NCI-H82 treated with DMSO at 0.1 percent for 48 hours (cell line): Measurements from ENCODE around the gene APP.
"Not testable (repeated sequence)": the region's sequence is repeated elsewhere in the genome, so short reads cannot be mapped to it uniquely, and the experiment has no call there.

Source experiments
- DNase-seq: peaks from one replicate; lab custom pipeline; 2025; ENCODE audit not compliant: unreplicated experiment; lab: John Stamatoyannopoulos, UW

The APP gene

DNA sequence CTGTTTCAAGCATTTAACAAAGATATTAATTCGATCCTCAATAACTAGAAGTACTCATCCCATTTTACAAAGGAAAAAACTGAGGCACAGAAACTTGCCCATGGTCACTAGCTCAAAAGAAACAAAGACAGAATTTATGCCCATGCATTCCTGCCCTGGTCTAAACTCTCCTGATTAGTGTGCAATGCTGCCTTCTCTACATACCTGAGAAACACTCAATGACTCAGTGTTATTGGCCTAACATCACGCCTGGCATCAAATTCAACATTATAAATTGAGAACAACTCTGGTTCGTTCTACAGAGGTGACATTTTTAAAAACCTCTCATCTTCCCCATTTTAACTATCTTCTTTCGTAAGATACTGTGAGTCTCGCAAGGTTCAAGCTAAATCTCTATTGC is 5.2 kb downstream of the APP start:
- DNase-seq = no peak

DNA sequence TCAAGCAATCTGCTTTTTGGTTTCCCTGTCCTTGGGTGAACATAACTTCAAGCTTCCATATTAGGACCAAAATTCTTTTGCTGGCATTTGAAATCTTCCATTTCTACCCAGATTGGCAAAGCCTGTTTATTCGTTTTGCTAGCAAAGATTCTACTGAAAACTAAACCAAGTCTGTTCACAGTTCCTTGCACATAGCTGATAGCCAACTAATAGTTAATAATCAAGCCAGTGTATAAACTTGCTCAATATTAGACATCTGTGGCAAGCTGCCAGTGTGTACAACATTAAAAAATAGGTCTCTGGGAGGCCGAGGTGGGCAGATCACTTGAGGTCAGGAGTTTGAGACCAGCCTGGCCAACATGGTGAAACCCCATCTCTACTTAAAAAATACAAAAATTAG is 6.3 kb downstream of the APP start:
- DNase-seq = no peak

DNA sequence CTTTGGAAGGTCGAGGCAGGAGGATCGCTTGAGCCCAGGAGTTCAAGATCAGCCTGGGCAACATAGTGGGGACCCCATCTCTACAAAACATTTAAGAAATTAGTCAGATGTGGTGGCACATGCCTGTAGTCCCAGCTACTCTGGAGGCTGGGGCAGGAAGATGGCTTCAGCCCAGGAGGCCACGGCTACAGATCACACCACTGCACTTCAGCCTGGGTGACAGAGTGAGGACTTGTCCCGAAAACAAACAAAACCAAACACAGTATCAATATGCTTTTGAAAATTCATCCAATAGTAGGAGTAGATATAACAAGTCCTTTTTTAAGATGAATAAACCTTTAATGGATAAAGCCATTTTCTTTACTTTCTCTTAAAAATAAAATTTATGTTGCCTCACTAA is 8.5 kb downstream of the APP start:
- no peak for DNase-seq

- DNase-seq = no peak
Measured at GRCh38 chr21:26159869-26160268, 10.7 kb downstream of the APP start.

DNA sequence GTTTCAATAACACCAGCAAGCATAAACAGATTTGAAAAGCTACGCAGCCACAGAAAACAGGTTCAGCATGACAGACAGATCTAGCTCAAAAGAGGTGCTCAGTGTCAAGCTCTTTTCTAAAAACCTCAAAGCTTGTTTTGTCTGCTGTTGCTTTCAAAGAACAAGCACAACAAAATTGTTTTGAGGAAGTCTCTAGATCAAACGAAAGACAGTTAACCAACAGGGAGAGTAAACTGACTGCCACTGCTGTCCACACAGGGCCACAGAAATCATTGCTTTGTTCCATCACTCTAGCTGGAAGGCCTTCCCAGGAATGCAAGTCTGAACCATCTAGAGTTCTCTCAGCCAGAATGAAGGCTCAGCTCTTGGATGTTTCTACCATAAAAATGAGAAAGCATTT is 12.8 kb downstream of the APP start:
- no peak for DNase-seq

DNA sequence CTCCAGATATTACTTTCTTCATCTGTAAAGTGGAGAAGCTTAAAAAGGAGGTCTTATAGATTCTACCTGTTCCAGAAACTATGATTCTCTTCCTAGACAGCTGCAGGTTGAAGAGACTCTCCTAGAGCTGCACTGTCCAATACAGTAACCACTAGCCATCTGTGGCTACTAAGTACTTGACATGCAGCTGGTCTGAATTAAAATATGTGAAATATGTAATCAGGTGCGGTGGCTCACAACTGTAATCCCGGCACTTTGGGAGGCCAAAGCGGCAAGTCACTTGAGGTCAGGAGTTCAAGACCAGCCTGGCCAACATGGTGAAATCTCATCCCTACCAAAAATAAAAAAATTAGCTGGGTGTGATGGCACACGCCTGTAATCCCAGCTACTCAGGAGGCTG is 15.8 kb downstream of the APP start:
- DNase-seq = no peak

- no peak for DNase-seq
Measured at GRCh38 chr21:26153758-26154157, 16.8 kb downstream of the APP start.

- no peak for DNase-seq
Measured at GRCh38 chr21:26148840-26149354, 21.7 kb downstream of the APP start.

DNA sequence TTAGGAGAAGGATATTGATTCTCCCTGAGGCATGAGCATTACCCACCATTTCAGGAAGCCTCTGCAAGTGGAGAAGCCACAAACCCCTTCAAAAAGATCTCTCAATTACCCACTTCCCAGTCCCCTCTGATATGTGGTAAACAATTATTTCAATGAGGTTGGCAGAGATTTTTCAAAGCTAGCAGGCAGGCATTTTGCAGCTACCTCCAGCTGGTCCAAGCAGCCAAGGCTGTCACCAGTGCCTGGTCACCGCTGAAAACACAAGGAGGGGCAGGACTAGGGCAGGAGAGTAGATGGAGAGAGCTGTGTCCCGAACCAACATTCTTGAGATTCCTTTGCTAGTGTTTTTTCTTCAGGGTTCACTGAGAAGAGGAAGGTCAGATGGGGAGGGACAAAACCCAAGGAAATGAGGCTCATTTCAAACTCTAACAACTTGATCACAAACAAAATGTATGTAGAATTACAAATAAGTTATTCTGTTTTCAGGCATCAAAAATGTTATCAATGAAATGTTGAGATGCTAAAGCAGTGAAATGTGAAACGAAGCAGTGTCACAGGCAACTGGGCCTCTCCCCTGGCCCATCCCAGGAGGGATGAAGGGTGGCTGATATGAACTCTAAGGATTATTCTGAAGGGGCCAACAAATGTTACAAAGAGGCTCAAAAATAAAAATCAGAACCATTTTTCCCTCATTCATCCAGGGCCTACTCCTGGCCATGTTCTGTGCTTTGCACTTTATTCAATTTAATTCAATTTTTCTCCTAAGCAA is 22.3 kb downstream of the APP start:
- DNase-seq = no peak

DNA sequence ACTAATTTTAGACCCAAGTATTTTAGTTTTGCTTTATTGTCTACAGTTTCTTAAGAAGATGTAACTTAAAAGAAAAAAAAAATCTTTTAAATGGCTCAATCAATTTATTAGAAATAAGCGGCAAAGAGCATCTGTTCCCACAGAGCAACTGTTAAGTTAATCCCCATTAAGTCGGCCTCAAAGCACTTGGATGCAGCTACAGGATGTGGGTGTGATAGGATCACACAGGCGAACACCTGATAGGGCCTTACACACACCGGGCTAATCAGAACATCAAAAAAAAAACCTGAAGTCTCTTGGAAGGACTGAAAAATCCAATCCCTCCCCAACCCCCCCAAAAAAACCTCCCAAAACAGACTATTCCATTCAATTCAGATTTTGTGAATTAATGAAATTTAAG is 23.0 kb downstream of the APP start:
- peak; percentile 87 for DNase-seq

GRCh38 chr21:26146681-26147080 is 23.9 kb downstream of the APP start:
- DNase-seq = no peak

DNA sequence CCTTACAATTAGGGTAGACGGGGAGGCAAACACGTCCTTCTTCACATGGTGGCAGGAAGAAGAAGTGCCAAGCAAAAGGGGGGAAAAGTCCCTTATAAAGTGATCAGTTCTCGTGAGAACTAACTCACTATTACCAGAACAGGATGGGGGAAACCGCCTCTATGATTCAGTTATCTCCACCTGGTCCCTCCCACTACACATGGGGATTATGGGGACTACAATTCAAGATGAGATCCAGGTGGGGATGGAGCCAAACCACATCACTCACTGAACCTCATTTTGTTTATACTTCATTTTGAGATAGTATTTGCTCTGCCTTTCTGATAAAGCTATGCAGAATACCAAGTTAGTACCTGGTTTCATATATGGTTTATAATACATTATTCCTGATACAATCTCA is 26.5 kb downstream of the APP start:
- DNase-seq = no peak

DNA sequence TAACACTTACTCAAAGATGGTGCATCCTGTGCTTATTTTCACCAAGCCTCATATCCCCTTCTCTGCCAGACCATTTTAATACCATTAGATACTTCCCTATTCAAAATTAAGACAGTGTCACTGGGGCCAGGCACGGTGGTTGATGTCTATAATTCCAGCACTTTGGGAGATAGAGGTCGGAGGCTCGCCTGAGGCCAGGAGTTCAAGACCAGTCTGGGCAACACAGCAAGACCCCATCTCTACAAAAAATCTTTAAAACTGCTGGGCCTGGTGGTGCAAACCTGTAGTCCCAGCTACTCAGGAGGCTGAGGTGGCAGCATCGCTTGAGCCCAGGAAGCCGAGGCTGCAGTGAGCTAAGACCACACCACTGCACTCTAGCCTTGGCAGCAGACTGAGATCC is 28.2 kb downstream of the APP start:
- no peak for DNase-seq

DNA sequence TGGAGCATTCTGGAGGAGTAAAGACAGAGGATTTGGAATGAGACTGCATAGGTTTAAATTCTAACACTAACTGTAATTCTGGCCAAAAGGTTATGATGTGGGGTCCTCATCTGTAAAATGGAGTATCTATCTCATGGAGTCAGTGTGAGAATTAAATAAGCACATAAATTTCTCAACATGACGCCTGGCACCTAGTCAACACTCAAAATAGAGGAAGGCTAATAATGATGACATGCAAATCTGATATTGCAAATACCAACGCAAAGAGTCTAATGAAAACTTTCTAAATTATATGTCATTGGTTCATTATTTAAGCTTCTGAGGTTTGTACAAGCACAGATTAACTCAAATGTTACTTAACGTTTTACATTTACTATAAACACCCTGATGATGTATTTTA is 29.6 kb downstream of the APP start:
- DNase-seq = no peak

DNA sequence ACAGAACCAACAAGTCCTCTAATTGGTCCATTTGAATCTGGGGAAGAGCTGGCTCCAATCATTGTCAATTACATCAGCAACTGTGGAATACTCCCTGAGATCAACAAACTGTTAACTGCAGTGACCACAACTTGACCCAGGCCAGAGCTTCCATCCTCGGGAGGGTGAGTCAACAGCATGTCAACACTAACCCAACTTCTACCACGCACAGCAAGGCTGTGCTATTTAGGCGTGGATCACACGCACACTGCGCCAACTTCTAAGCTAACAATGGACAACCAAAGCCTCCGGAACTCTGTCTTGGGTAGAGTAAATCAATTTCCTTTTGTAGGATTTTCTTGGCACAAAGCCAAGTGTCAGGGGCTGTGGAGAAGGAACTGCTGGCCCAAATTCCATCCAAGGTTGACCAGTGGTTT is 30.4 kb downstream of the APP start:
- no peak for DNase-seq

GRCh38 chr21:26138615-26139257 is 31.8 kb downstream of the APP start:
- DNase-seq = no peak

GRCh38 chr21:26137379-26138060 is 33.0 kb downstream of the APP start:
- no peak for DNase-seq

- no peak for DNase-seq
Measured at GRCh38 chr21:26136671-26137070, 33.9 kb downstream of the APP start.

GRCh38 chr21:26135520-26135919 is 35.0 kb downstream of the APP start:
- DNase-seq = peak; percentile 43

- no peak for DNase-seq
Measured at GRCh38 chr21:26131554-26131953, 39.0 kb downstream of the APP start.

GRCh38 chr21:26131053-26131452 is 39.5 kb downstream of the APP start:
- DNase-seq = not testable (repeated sequence)

DNA sequence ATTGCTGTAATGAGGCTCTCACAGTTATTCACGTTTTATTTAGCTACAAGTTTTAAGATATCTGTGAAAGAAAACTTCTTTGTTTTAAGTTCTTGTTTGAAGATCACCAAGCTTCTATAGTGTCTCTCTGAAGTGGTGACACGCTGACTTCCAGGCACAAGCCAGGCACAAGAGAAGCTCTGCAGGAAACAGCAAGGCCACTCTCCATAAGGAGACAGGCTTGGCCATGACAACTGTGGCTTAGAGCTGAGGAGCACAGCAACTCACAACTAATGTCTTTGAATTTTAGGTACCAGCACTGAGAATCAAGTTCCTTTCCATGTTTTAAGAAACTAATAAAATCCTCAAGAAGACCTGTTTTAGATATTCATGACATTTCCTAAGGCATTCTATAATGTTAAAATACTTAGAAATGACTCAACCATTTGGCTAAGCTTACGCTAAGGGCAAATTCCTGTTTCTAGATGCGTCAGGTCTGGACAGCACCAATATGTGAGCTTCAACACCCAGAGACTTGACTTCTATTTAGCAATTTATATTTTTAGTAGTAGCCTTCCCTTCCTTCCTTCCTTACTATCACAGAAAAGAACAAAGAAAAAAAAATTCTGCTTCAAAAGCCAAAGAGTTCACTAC is 40.2 kb downstream of the APP start:
- no peak for DNase-seq
